Lower lobe of right lung (tissue), 2 donors: Measurements from ENCODE around the gene HOMER3. TPM values are rescaled to one million over a fixed set of nuclear protein-coding genes. Genes with fewer than 3 reads are reported as not detected.

ENCODE experiments used
- ATAC-seq, 2 donors: fragments of 200-7000 bp; cut with Tn5 transposase; one replicate each; pipeline ENCODE4 v1.9.1; 2020 to 2022; ENCODE audit warnings: mild to moderate bottlenecking in 2 of 2, moderate library complexity in 2 of 2
- DNase-seq: peaks from one replicate; pipeline ENCODE4 v3.0.0-alpha.2; 2020
- H3K27ac ChIP-seq: fragments of 200-600 bp; one replicate; pipeline ENCODE4 v1.8.0; 2022
- H3K27me3 ChIP-seq: fragments of 200-600 bp; one replicate; pipeline ENCODE4 v1.8.0; 2022; ENCODE audit warnings: low read depth
- H3K36me3 ChIP-seq: fragments of 200-600 bp; one replicate; pipeline ENCODE4 v1.8.0; 2022; ENCODE audit warnings: mild to moderate bottlenecking
- H3K4me1 ChIP-seq: fragments of 200-600 bp; one replicate; pipeline ENCODE4 v1.8.0; 2022
- H3K4me3 ChIP-seq: fragments of 200-600 bp; one replicate; pipeline ENCODE4 v1.8.0; 2022; ENCODE audit warnings: mild to moderate bottlenecking
- H3K9me3 ChIP-seq: fragments of 200-600 bp; one replicate; pipeline ENCODE4 v1.8.0; 2022
- CTCF ChIP-seq: fragments of 200-600 bp; IDR thresholded peaks from one replicate; pipeline ENCODE4 v1.8.0; 2022; ENCODE audit warnings: antibody characterized with exemption, mild to moderate bottlenecking
- intact Hi-C: fragments of 100-400 bp; cut with DNase I; formaldehyde crosslinking; loops from one replicate; pipeline ENCODE4 v1.11.0; 2022
- total RNA-seq: library from RNA; stranded (reverse); fragmentation: NEBNext Ultra II Directional; extraction: Animal tissue kit (Norgen Biotek cat#: 25700); gene quantifications from one replicate; pipeline ENCODE4 v1.2.1, GENCODE V29; 2021
- donor health status: DM: no; HTN: yes; CAD: no; lungs with severe emphysema.

HOMER3 gene
- total RNA-seq, 1 donor from 2014 or later: 20.5 TPM

- H3K36me3 ChIP-seq: no peaks in the 10 kb centered on the region
- ATAC-seq (no peak), DNase-seq (no peak)
- H3K27ac ChIP-seq: peak overlapping the region; percentile 80
- no peak overlapping the region for H3K4me3 ChIP-seq
- peaks cover 35% of the 10 kb centered on the region for H3K4me1 ChIP-seq
- TF ChIP-seq CTCF: no peak
- intact Hi-C loops: no loop called here
- peaks cover 7% of the 10 kb centered on the region for H3K27me3 ChIP-seq
- no peaks in the 10 kb centered on the region for H3K9me3 ChIP-seq
Measured at GRCh38 chr19:18966307-18966706, 25.3 kb upstream of the HOMER3 start.

DNA sequence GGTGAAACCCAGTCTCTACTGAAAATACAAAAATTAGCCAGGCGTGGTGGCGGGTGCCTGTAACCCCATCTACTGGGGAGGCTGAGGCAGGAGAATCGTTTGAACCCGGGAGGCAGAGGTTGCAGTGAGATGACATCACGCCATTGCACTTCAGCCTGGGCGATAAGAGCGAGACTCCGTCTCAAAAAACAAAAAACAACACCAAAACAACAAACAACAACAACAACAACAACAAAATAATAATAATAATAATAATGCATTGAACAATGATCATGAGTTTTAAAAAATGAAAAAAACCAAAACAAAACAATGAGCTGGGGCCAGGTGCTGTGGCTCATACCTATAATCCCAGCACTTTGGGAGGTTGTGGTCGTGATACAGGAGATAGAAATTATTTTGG lies 23.1 kb upstream of the HOMER3 start:
- H3K4me1 ChIP-seq: peaks cover 19% of the 10 kb centered on the region
- H3K27me3 ChIP-seq: peaks cover 8% of the 10 kb centered on the region
- ATAC-seq (no peak), DNase-seq (no peak)
- no peaks in the 10 kb centered on the region for H3K36me3 ChIP-seq
- intact Hi-C loops: no loop called here
- H3K4me3 ChIP-seq: no peak overlapping the region
- H3K9me3 ChIP-seq: no peaks in the 10 kb centered on the region
- H3K27ac ChIP-seq: no peak overlapping the region
- TF ChIP-seq CTCF: no peak

DNA sequence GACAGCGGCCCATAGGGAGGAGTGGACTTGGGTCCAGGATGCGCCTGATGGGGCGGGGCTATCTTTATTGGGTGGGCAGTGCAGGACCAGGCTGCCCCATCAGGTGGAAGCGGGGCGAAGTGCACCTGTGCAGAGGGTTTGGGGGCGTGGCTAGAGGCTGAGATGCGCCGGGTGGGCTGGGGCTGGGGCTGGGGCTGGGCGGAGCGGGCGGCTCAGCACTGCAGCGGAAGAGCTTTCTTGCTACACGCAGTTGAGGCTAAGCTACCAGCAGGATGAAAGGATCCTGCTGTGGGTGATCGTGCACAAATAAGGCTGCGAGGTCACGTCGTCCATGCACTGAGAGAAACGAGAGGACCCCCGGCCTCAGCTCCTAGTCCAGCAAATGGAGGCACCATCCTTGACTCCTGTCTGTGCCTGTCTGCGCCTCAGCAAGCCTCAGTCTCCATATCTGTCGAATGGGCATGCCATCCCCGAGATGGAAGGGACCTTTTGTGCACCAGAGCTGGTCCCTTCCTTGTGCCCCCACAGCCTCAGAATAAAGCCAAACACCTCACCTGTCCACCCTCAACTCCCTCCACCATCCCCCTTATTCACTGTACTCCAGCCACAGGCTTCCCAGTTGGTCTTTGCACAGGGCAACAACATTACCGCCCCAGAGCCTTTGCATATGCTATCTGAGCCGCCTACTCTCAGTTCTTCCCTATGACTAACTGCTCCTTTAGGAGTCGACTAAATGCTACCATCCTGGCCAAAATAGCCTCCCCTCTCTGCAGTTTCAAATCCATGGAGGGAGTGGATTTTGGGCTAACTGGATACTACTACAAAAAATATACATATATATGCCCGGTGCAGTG lies 21.0 kb upstream of the HOMER3 start:
- Histone ChIP-seq H3K4me3 (no peak overlapping the region), H3K4me1 (no peaks in the 10 kb centered on the region), H3K27ac (no peak overlapping the region), H3K36me3 (no peaks in the 10 kb centered on the region), H3K9me3 (no peaks in the 10 kb centered on the region), H3K27me3 (peaks cover 8% of the 10 kb centered on the region)
- intact Hi-C loops: no loop called here
- no peak for TF ChIP-seq CTCF
- DNase-seq: no peak
- no peak for ATAC-seq

DNA sequence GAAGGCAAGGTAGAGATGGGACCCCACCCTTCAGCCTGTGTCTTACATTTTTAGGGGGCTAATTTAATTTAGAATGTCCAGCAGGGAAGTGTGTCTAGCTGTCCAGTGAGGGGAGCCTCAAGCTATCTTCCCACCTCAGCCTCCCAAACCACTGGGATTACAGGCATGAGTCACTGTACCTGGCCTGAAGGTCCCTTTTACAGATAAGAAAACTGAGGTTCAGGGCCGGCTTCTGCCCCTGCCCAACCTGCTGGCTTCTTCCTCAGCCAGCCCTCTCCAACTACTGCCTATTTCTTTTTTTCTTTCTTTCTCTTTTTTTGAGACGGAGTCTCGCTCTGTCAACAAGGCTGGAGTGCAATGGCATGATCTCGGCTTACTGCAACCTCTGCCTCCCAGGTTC lies 19.4 kb upstream of the HOMER3 start:
- Histone ChIP-seq H3K9me3 (no peaks in the 10 kb centered on the region), H3K4me1 (no peaks in the 10 kb centered on the region), H3K27me3 (peaks cover 8% of the 10 kb centered on the region), H3K27ac (no peak overlapping the region), H3K4me3 (no peak overlapping the region), H3K36me3 (no peaks in the 10 kb centered on the region)
- no peak for TF ChIP-seq CTCF
- intact Hi-C loops: no loop called here
- no peak for ATAC-seq
- no peak for DNase-seq

GRCh38 chr19:18955042-18955441 lies 14.0 kb upstream of the HOMER3 start:
- H3K27me3 ChIP-seq: no peaks in the 10 kb centered on the region
- no peaks in the 10 kb centered on the region for H3K36me3 ChIP-seq
- no peak overlapping the region for H3K27ac ChIP-seq
- no peaks in the 10 kb centered on the region for H3K4me1 ChIP-seq
- no peak for TF ChIP-seq CTCF
- H3K9me3 ChIP-seq: no peaks in the 10 kb centered on the region
- H3K4me3 ChIP-seq: no peak overlapping the region
- intact Hi-C loops: no loop called here
- no peak for ATAC-seq
- DNase-seq: no peak
